Activated T-helper 17 cell treated with anti-CD3 and anti-CD28 coated beads, Interleukin-2, amount 50 U/mL, for 72 hours (primary cell): ENCODE measurements around the gene SLC27A2. TPM values are rescaled to one million over a fixed set of nuclear protein-coding genes. Genes with fewer than 3 reads are reported as not detected.

Source experiments
- ATAC-seq: fragments of 150-1000 bp; cut with Tn5 transposase; replicated peaks from 2 replicates; pipeline ENCODE4 v1.10.0; 2021; ENCODE audit warnings: mild to moderate bottlenecking, moderate library complexity
- H3K27ac Mint-ChIP-seq: one replicate; pipeline ENCODE4 v1.8.0; 2022; ENCODE audit warnings: mixed read lengths
- H3K27me3 Mint-ChIP-seq: one replicate; pipeline ENCODE4 v1.8.0; 2022; ENCODE audit warnings: mixed read lengths
- H3K36me3 Mint-ChIP-seq: one replicate; pipeline ENCODE4 v1.8.0; 2022; ENCODE audit warnings: low read depth, mild to moderate bottlenecking, mixed read lengths
- H3K4me1 Mint-ChIP-seq: one replicate; pipeline ENCODE4 v1.8.0; 2022; ENCODE audit warnings: mixed read lengths
- H3K4me3 Mint-ChIP-seq: one replicate; pipeline ENCODE4 v1.8.0; 2022; ENCODE audit warnings: mild to moderate bottlenecking, mixed read lengths
- H3K9me3 Mint-ChIP-seq: one replicate; pipeline ENCODE4 v1.8.0; 2022; ENCODE audit warnings: mixed read lengths
- total RNA-seq, 2 donors: library from RNA; stranded (reverse); gene quantifications; one replicate each; pipeline ENCODE4 v1.2.3, GENCODE V29; 2022

Gene SLC27A2
- total RNA-seq, 2 donors from 2014 or later = 15.9 to 41.7 TPM

DNA sequence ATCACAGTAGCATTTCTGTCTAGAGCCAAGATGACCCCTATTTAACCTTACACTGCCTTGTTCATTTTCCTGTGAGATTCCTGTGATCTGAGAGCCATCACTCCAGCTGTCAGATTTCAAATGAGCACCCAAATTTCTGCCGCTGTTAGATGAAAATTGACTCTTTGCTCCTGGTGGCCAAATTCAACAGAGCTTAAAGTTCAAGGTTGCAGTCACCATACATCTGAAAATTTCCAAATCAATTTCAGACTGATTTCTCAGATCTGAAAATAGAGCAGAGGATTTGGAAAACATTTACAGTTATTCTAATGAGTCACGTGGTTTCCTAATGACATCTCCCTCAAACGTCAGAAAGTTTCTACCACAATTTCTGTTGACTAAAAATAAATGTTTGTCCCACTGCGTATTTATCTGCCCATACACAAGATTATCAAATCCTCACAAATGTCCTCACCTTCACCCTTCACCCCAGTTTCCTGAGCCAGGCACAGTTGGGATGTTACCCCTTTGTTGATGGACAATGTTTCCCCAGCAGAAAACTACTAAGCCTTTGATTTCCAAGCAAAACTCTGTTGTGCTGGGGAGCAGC lies 67.1 kb downstream of the SLC27A2 start:
- peaks cover 15% of the 10 kb centered on the region for H3K4me1 Mint-ChIP-seq
- no peaks in the 10 kb centered on the region for H3K27me3 Mint-ChIP-seq
- peak; percentile 13 for ATAC-seq

DNA sequence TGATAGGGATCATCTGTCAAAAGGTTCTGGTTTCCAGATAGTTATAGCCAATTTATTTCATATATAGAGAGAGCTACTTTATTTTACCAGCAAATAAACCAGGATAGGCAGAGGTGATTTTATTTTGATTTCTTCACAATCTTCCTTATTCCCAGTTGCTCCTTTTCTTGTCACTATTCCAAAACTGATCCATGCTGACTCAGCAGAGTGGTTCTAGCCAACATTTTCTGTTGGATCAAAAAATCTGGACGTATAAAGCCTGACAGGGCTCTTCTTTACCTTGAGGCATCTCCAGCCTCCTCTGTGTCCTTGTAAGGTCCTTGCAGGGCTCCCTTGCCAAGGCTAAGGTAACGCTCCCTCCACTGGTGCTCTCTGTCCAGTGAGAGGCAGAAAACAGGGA lies 67.7 kb downstream of the SLC27A2 start:
- ATAC-seq = no peak

More for the DNA sequence above, 67.1 kb downstream of the SLC27A2 start:
- Mint-ChIP-seq H3K4me3 (peak overlapping the region; percentile 78), H3K27ac (peak overlapping the region; percentile 72), H3K36me3 (no peaks in the 10 kb centered on the region), H3K9me3 (peaks cover 4% of the 10 kb centered on the region)

DNA sequence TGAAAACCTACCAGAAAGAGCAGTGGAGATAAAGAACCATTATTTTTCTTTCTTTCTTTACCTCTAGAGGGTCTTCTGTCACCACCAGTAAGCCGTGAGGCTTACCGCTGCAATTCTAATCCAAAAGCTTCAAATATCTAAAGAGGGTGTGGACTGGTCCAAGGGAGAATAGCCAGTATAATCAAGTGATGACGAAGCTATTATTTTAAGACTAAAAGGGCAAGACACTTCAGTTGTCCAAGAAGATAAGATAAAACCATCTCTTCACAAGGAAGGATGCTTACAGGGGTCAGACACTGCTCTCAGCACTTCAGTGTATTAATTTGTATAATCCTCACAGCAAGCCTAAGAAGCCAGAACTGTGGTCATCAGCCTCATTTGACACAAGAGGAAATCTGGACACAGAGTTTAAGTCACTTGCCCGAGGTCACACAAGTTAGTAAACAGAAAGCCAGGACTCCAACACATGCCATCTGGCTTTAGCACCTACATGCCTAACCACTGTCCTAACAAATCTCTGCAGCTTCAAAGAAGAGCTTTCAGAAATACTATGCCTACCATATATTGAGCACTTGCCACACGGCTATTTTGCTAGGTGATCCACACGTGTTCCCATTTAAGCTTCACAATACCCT lies 68.9 kb downstream of the SLC27A2 start:
- H3K27me3 Mint-ChIP-seq = no peaks in the 10 kb centered on the region
- no peak for ATAC-seq
- H3K4me3 Mint-ChIP-seq = no peak overlapping the region
- no peak overlapping the region for H3K27ac Mint-ChIP-seq
- no peaks in the 10 kb centered on the region for H3K9me3 Mint-ChIP-seq
- H3K36me3 Mint-ChIP-seq = no peaks in the 10 kb centered on the region
- H3K4me1 Mint-ChIP-seq = peaks cover 15% of the 10 kb centered on the region

More for the DNA sequence above, 67.7 kb downstream of the SLC27A2 start:
- Mint-ChIP-seq H3K4me1 (peaks cover 15% of the 10 kb centered on the region), H3K4me3 (peak overlapping the region; percentile 78), H3K36me3 (no peaks in the 10 kb centered on the region), H3K27me3 (no peaks in the 10 kb centered on the region), H3K9me3 (peaks cover 4% of the 10 kb centered on the region), H3K27ac (peak overlapping the region; percentile 72)

DNA sequence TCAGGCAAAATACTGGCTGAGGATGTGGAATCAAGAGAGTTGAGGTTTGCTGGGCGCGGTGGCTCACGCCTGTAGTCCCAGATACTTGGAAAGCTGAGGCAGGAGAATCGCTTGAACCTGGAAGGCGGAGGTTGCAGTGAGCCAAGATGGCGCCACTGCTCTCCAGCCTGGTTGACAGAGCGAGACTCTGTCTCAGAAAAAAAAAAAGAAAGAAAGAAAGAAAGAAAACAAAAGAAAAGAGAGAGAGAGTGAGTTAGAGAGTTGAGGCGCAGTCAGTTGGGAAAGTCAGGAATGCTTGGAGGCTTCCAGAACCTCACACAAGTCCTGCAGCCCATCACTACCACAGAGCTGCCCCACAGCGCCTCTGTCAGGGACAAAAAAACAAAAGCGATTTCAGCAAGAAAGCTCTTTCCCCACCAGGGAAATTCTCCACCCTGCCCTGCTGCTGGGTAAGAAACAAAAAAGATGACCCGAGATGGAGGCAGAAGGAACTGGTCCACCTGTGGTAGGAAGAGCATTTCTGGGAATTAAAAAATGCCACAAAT lies 69.7 kb downstream of the SLC27A2 start:
- ATAC-seq = no peak
- no peaks in the 10 kb centered on the region for H3K9me3 Mint-ChIP-seq
- H3K4me1 Mint-ChIP-seq = peaks cover 15% of the 10 kb centered on the region
- no peaks in the 10 kb centered on the region for H3K36me3 Mint-ChIP-seq
- no peaks in the 10 kb centered on the region for H3K27me3 Mint-ChIP-seq
- peak overlapping the region; percentile 60 for H3K27ac Mint-ChIP-seq
- no peak overlapping the region for H3K4me3 Mint-ChIP-seq

DNA sequence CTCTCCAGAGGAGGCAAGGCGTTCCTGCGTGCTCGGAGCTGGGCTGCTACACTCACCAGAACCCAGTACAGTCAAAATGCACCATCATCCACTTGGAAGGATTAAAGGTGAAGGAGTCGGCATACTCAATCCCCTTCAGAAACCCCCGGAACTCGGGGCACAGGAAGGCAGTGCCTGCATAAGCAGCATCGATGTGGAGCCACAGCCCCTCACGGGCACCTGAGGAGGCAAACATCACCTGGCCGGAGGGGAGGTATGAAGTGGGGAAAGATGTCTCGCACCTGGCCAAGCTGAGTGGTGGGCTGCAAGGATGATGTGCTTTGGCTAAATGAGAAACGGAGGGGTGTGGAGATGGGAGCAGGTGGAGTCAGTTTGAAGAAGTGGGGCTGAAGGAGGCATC lies 70.6 kb downstream of the SLC27A2 start:
- Mint-ChIP-seq H3K36me3 (no peaks in the 10 kb centered on the region), H3K27me3 (no peaks in the 10 kb centered on the region), H3K4me3 (no peak overlapping the region), H3K27ac (no peak overlapping the region), H3K4me1 (peaks cover 15% of the 10 kb centered on the region), H3K9me3 (no peaks in the 10 kb centered on the region)
- no peak for ATAC-seq

DNA sequence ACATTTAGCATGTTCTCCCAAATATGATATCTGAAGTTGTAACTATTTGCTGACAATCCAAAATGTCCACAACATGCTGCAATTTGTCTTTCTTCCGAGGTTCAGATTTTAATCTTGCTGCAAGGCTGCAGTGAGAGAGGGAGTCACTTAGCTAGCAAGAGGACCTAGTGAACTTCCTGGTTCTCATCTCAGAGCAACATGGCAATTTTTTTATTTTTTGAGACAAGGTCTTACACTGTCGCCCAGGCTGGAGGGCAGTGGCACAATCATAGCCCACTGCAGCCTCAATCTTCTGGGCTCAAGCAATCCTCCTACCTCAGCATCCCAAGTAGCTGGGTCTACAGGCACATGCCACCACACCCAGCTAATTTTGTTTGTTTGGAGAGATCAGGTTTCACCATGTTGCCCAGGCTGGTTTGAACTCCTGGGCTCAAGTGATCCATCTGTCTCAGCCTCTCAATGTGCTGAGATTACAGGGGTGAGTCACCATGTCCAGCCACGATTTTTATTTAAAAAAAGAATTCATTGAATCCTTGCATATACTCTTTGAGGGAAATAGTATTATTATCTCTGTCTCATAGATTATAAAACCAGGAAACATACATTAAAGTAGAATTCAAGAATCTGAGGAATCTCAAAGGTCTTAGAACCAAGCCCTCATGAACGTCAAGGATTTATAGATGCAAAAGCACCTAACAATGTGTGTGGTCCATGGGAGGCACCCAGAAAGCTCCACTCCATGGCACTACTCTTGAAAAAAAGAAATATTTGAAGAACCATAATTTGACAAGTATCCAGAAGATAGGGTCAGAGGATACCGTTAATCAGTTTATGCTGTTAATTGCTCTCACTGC lies 74.4 kb downstream of the SLC27A2 start:
- no peak overlapping the region for H3K27ac Mint-ChIP-seq
- ATAC-seq = no peak
- no peaks in the 10 kb centered on the region for H3K27me3 Mint-ChIP-seq
- no peaks in the 10 kb centered on the region for H3K36me3 Mint-ChIP-seq
- H3K4me3 Mint-ChIP-seq = no peak overlapping the region
- H3K4me1 Mint-ChIP-seq = peaks cover 18% of the 10 kb centered on the region
- no peaks in the 10 kb centered on the region for H3K9me3 Mint-ChIP-seq

DNA sequence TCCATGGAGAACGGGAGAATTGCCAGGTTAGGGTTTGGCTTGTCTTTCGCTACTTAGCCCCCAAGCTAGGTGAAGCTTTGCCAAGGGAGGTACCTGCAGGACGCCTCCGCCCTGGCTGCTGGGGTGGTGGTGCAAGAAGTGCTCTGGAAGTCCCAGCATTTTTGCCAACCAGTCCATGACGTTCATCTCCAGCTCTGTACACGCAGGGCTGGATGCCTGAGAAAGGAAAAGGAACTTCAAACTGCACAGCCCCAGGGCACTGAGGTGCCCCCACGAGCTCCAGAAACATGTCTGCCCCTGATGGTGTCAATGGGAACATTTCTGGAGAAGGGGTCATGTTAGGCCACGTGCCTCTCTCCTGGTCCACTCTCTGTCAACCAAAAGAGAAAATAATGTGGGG lies 75.3 kb downstream of the SLC27A2 start:
- no peaks in the 10 kb centered on the region for H3K9me3 Mint-ChIP-seq
- H3K36me3 Mint-ChIP-seq = no peaks in the 10 kb centered on the region
- peaks cover 24% of the 10 kb centered on the region for H3K4me1 Mint-ChIP-seq
- no peak for ATAC-seq
- H3K4me3 Mint-ChIP-seq = no peak overlapping the region
- H3K27ac Mint-ChIP-seq = no peak overlapping the region
- no peaks in the 10 kb centered on the region for H3K27me3 Mint-ChIP-seq

DNA sequence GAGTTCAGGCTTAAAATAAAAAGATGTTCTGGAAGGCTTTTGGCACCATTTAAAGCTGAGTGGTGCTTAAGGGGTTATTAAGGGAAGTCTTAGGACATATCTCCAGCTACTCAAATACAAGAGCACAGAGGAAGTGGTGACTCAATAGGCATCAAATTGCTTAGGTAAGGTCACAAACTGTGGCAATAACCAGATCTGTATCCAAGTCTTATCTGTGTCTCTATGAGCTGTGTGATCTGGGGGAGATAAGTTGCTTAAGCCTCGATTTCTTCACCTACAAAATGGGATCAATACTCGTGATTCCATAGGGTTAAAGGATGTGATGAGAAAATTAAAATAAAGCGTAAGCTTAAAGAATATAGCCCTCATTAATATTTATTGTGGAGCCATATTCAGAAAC lies 75.9 kb downstream of the SLC27A2 start:
- no peaks in the 10 kb centered on the region for H3K36me3 Mint-ChIP-seq
- H3K4me3 Mint-ChIP-seq = no peak overlapping the region
- H3K9me3 Mint-ChIP-seq = no peaks in the 10 kb centered on the region
- H3K27me3 Mint-ChIP-seq = no peaks in the 10 kb centered on the region
- ATAC-seq = no peak
- H3K4me1 Mint-ChIP-seq = peaks cover 30% of the 10 kb centered on the region
- H3K27ac Mint-ChIP-seq = no peak overlapping the region

DNA sequence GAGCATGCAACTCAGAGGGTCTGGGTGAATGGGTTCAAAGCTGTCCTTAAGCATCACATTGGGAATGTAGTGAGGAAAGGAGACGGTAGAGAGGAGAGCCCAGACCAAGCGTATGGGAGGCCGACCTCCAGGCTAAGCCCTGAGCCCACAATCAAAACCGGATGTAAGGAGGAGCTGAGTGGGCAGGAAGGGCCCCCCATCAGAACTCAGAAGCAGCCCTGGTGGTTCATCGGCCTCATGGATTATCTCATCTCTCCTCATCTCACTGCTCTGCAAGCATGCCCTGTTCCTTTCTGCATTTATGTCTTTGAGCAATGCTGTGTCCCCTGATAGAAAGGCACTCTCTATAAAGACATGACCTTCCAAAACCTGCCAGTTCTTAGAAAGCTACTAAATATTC lies 77.3 kb downstream of the SLC27A2 start:
- Mint-ChIP-seq H3K36me3 (no peaks in the 10 kb centered on the region), H3K27ac (peak overlapping the region; percentile 19), H3K4me3 (peak overlapping the region; percentile 77), H3K4me1 (peaks cover 34% of the 10 kb centered on the region), H3K9me3 (no peaks in the 10 kb centered on the region), H3K27me3 (no peaks in the 10 kb centered on the region)
- ATAC-seq = no peak

DNA sequence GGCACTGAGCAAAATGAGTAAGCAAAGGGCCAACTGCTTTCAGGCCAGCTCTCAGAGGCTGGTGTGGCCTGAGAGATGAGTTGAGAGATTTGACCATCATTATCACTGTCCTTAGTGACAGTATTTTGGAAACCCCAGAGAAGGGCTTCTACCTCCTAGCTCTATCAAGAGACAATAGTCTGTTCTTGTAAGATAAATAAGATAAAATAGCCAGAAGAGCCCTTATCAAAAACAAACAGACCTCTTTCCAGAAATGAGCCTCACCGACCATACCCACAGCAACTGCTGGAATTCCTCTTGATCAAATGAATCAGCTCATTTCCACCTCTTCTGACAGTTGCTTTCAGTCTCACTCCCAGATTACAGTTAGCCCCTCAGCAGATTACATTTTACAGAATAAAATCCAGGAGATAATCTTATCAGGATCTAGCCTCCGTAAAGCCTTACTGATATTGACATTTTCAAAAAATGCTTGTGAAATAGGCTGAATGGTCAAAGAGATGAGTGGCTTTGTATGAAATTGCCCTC lies 79.0 kb downstream of the SLC27A2 start:
- H3K27ac Mint-ChIP-seq = peak overlapping the region; percentile 99
- no peaks in the 10 kb centered on the region for H3K36me3 Mint-ChIP-seq
- no peaks in the 10 kb centered on the region for H3K9me3 Mint-ChIP-seq
- peak overlapping the region; percentile 77 for H3K4me3 Mint-ChIP-seq
- ATAC-seq = peak; percentile 55
- H3K27me3 Mint-ChIP-seq = no peaks in the 10 kb centered on the region
- peaks cover 34% of the 10 kb centered on the region for H3K4me1 Mint-ChIP-seq

DNA sequence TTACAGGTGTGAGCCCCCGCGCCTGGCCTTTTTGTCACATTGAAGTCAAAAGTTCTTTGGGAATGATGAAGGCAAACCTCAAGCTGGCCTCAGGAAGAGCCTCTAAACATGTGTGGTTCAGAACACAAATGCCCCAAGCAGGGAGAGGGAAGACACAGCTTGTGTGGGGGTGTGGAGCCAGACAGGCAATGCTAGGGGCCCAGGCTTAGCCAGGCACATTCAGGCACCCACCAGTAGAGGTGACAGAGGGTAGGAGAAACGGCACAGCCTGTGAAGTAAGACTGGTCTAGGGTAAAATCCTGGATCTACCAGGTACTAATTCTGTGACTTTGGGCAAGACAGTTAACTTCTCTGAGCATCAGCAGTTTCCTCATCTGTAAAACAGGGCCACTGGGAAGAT lies 80.0 kb downstream of the SLC27A2 start:
- Mint-ChIP-seq H3K27ac (peak overlapping the region; percentile 99), H3K4me1 (peaks cover 34% of the 10 kb centered on the region), H3K27me3 (peaks cover 1% of the 10 kb centered on the region), H3K4me3 (peak overlapping the region; percentile 77), H3K9me3 (no peaks in the 10 kb centered on the region), H3K36me3 (no peaks in the 10 kb centered on the region)
- ATAC-seq = no peak

DNA sequence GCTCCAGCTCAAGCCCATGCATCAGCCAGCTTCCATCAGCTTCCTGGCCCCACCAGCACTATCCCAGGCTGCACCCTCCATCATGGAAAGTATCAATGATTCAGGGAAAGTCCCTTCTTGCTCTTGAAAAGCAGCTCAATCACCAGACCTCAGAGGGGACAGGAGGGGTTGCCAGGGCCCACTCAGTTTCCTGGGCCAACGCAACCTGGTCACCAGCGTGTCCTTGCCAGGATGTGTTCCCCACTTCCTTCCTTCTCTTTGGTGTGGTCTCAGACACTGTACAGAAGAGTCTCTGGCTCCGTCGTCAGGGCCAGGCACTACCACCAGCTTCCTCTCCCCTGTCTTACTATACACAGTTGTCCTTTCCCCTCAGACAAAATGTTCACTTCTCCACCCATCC lies 80.5 kb downstream of the SLC27A2 start:
- peak; percentile 49 for ATAC-seq
- Mint-ChIP-seq H3K27me3 (peaks cover 4% of the 10 kb centered on the region), H3K36me3 (no peaks in the 10 kb centered on the region), H3K4me1 (peaks cover 34% of the 10 kb centered on the region), H3K27ac (peak overlapping the region; percentile 99), H3K4me3 (peak overlapping the region; percentile 77), H3K9me3 (no peaks in the 10 kb centered on the region)

DNA sequence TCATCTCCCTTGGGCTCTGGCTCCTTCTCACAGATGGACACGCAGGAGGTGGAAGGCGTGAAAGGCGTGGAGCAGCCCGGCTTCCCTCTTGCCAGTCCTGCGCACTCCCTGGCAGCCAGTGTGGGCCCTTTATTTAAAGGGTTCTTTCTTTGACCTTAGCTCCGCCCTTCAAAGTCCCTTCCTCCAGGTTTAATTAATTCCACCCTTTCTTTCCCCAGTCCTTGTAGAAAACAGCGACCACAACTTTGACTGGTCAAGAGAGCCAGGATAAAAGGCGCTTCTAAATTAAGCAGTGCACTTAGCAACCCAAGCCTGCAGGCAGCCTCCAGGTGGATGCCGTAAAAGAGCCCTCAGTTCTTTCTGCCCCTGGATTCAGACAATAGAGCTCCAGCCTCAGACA lies 83.6 kb downstream of the SLC27A2 start, which contains the start of gene HDC:
HDC (minus strand) TSS at position 107 of the 400 bp plus-strand sequence; CDS start at position 4, 103 bp downstream.
- peaks cover 23% of the 10 kb centered on the region for H3K4me1 Mint-ChIP-seq
- H3K36me3 Mint-ChIP-seq = no peaks in the 10 kb centered on the region
- H3K4me3 Mint-ChIP-seq = no peak within 1 kb of the TSS
- H3K27ac Mint-ChIP-seq = no peak within 1 kb of the TSS
- no peaks in the 10 kb centered on the region for H3K9me3 Mint-ChIP-seq
- peaks cover 4% of the 10 kb centered on the region for H3K27me3 Mint-ChIP-seq
- no peak for ATAC-seq

DNA sequence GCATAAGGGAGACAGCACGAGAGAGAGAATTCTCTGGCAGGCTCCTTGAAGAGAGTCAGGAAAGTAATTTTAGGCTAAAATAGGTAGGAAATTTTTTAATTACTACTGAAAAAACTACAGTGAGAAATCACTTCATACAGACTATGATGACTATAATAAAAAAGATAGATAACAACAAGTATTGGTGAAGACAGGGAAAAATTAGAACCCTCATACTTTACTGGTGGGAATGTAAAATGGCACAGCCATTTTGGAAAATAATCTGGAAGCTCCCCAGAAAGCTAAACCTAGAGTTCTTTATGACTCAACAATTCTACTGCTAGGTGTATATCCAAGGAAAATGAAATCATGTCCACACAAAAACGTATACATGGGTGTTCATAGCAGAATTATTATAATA lies 85.6 kb downstream of the SLC27A2 start:
- no peaks in the 10 kb centered on the region for H3K36me3 Mint-ChIP-seq
- H3K4me3 Mint-ChIP-seq = no peak overlapping the region
- no peak for ATAC-seq
- no peaks in the 10 kb centered on the region for H3K9me3 Mint-ChIP-seq
- peaks cover 4% of the 10 kb centered on the region for H3K27me3 Mint-ChIP-seq
- H3K4me1 Mint-ChIP-seq = peaks cover 8% of the 10 kb centered on the region
- H3K27ac Mint-ChIP-seq = no peak overlapping the region
